Cardiac muscle cell (in vitro differentiated cells and primary cell): Measurements from ENCODE around the gene LRRC52. TPM values are rescaled to one million over a fixed set of nuclear protein-coding genes. Genes with fewer than 3 reads are reported as not detected.

Source experiments
- DNase-seq, 2 donors: peaks; one replicate each; pipeline versions ENCODE4 v3.0.0 to v3.0.0-alpha.2; 2010 to 2017; ENCODE audit warnings: low read depth in 1 of 2, low spot score in 1 of 2
- H3K27ac ChIP-seq: fragments of 200-600 bp; sonication (generic); 2 replicates; pipeline ENCODE4 v1.5.1; 2016
- H3K27me3 ChIP-seq: fragments of 200-600 bp; sonication (generic); 2 replicates; pipeline ENCODE4 v1.6.0; 2016; ENCODE audit warnings: control low read depth
- H3K36me3 ChIP-seq: fragments of 200-600 bp; sonication (generic); 2 replicates; pipeline ENCODE4 v1.5.1; 2016; ENCODE audit warnings: control low read depth
- H3K4me1 ChIP-seq: fragments of 200-600 bp; sonication (generic); 2 replicates; pipeline ENCODE4 v1.8.1; 2017; ENCODE audit warnings: low read depth, mild to moderate bottlenecking, mixed run types
- H3K4me3 ChIP-seq: fragments of 200-600 bp; sonication (generic); 2 replicates; pipeline ENCODE4 v1.5.1; 2016; ENCODE audit warnings: mild to moderate bottlenecking
- H3K9me3 ChIP-seq: fragments of 200-600 bp; sonication (generic); 2 replicates; pipeline ENCODE4 v1.5.1; 2017; ENCODE audit warnings: low read depth, mild to moderate bottlenecking, control low read depth
- polyA plus RNA-seq: library from polyadenylated mRNA; unstranded; fragments of >200 nt; fragmentation: Nextera tagmentation; extraction: Ambion mirVana; gene quantifications from 2 replicates; pipeline ENCODE4 v1.2.1, GENCODE V29; 2016
- total RNA-seq: library from RNA; depleted of rRNA; stranded (reverse); fragments of >200 nt; gene quantifications from 2 replicates; pipeline ENCODE4 v1.2.3, GENCODE V29; 2016
- TF ChIP-seq, protein P1 (sequence below): IDR thresholded peaks from 2 replicates; pipeline ENCODE4 v1.5.1; 2012; ENCODE audit warnings: low read depth, mild to moderate bottlenecking, low read length

Gene LRRC52
- total and polyA plus RNA-seq, 2 experiments from 2014 or later, result 0.20 to 0.77 TPM

DNA sequence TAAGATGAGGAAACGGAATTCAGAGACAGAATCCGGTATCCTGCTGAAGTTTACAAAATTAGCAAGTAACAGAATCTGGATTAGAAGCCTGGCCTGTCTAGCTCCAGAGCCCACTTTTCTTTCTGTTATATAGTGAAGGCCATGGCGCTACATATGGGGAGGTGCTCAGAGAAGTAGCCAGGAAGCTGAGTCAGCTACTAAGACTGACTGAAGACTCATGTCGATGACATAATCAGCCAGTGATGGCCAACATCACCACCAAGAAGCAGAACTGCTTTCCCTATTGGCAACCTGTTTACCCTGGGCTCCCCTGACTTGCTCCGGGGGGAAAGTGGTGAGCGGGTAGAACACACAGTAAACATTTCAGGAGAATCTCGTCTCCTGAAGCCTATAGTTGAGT is 18.8 kb downstream of the LRRC52 start:
- Histone ChIP-seq H3K9me3 (no peaks in the 10 kb centered on the region), H3K4me3 (no peak overlapping the region), H3K27me3 (no peaks in the 10 kb centered on the region), H3K36me3 (no peaks in the 10 kb centered on the region), H3K4me1 (peaks cover 8% of the 10 kb centered on the region), H3K27ac (no peak overlapping the region)
- no peak for DNase-seq
- TF ChIP-seq, protein P1, sequence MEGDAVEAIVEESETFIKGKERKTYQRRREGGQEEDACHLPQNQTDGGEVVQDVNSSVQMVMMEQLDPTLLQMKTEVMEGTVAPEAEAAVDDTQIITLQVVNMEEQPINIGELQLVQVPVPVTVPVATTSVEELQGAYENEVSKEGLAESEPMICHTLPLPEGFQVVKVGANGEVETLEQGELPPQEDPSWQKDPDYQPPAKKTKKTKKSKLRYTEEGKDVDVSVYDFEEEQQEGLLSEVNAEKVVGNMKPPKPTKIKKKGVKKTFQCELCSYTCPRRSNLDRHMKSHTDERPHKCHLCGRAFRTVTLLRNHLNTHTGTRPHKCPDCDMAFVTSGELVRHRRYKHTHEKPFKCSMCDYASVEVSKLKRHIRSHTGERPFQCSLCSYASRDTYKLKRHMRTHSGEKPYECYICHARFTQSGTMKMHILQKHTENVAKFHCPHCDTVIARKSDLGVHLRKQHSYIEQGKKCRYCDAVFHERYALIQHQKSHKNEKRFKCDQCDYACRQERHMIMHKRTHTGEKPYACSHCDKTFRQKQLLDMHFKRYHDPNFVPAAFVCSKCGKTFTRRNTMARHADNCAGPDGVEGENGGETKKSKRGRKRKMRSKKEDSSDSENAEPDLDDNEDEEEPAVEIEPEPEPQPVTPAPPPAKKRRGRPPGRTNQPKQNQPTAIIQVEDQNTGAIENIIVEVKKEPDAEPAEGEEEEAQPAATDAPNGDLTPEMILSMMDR, result no peak

DNA sequence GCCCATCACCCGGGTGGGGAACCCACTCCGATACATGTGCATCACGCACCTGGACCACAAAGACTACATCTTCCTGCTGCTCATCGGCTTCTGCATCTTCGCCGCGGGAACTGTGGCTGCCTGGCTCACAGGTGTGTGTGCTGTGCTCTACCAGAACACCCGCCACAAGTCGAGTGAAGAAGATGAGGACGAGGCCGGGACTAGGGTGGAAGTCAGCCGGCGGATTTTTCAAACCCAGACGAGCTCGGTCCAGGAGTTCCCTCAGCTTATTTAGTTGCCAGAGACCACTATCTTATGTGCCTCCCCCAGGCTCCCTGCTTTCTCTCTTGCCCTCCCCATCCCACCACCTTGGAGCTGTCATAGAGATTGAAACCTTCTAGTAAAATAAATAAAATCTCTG is 19.8 kb downstream of the LRRC52 start:
- Histone ChIP-seq H3K27ac (no peak overlapping the region), H3K4me3 (no peak overlapping the region), H3K36me3 (no peaks in the 10 kb centered on the region), H3K9me3 (no peaks in the 10 kb centered on the region), H3K4me1 (peaks cover 8% of the 10 kb centered on the region), H3K27me3 (no peaks in the 10 kb centered on the region)
- TF ChIP-seq, protein P1, result no peak
- DNase-seq, result no peak

DNA sequence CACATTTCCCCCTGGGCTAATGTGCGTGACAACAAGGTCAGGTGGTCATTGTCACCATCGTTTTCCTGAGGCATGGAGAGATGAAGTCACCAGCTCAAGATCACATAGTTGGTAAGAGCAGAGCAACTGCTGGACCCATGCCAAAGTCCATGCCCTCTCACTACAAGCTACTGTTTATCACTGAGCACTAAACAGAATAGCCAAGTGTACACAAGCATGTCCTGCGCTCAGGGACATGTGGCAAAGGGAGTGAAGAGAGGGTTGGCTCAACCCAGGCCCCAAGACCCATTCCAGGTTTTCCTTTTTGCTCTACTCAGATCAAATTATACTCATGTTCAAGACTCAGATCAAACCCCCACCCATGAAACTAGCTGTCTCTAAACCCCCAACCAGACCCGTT is 20.8 kb downstream of the LRRC52 start:
- H3K27ac ChIP-seq, result no peak overlapping the region
- H3K36me3 ChIP-seq, result no peaks in the 10 kb centered on the region
- TF ChIP-seq, protein P1, result no peak
- no peaks in the 10 kb centered on the region for H3K27me3 ChIP-seq
- no peaks in the 10 kb centered on the region for H3K9me3 ChIP-seq
- peaks cover 8% of the 10 kb centered on the region for H3K4me1 ChIP-seq
- no peak for DNase-seq
- H3K4me3 ChIP-seq, result no peak overlapping the region

DNA sequence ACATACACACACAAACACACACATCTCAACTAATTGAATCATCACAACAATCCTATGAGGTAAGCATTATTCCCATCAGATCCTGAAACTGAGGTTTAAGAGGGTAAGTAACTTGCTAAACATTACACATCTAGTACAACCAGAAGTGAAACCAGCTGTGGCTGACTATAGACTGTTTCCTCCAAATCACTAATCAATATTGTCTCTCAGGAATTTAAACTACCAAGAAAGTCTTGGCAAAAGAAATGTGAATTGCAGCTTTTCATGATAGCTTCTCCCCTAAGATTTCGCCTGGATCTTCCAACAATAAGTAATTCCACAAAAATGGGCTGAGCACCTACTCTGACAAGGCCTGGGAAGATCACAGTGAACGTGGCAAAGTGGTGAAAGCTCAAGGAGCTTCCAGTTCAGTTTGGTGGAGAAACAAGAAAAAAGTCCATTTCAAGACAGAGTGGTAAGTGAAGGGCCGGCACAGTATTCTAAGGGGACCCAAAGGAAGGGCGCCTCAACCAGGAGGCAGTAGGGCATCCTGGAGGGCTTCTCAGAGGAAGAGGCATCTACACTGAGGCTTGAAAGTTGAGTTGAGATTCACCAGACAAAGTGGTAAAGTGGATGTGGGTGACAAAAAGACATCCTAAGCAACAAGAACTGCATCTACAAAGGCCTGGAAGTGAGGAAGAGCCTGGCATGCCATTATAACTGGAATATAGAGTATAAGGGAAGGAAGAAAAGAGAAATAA is 22.1 kb downstream of the LRRC52 start:
- Histone ChIP-seq H3K36me3 (no peaks in the 10 kb centered on the region), H3K4me1 (peaks cover 4% of the 10 kb centered on the region), H3K9me3 (no peaks in the 10 kb centered on the region), H3K27me3 (no peaks in the 10 kb centered on the region), H3K27ac (no peak overlapping the region), H3K4me3 (no peak overlapping the region)
- no peak for DNase-seq
- TF ChIP-seq, protein P1, result no peak

DNA sequence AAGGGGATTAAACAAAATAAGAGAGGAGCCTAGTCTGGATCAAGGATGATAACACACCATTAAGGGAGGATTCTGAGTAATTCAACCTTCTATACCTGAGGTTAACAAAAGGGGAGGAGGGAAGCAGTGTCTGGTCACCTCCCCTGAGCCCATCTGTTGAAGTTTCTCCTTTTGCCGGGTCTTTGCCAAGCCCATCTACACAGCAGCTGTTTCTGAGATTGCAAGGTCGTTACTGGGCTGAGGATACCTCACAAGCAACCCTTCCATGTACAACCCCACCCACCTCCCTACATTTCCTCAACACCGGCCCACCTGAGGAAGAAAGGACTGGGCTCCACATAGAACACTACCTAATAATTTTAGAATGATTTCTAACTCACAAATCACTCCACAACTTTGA is 26.3 kb downstream of the LRRC52 start:
- TF ChIP-seq, protein P1, result no peak
- Histone ChIP-seq H3K4me3 (no peak overlapping the region), H3K4me1 (peaks cover 4% of the 10 kb centered on the region), H3K36me3 (no peaks in the 10 kb centered on the region), H3K9me3 (no peaks in the 10 kb centered on the region), H3K27me3 (no peaks in the 10 kb centered on the region), H3K27ac (no peak overlapping the region)
- DNase-seq, result no peak
